ENCODE measurements around the gene SMYD2.

Gene SMYD2

GRCh38 chr1:214303141-214303930 lies 22.4 kb downstream of the SMYD2 start:
- no peak for DNase-seq (ENCODE audit: low spot score)

- no peak for DNase-seq (ENCODE audit: low spot score)
Measured at GRCh38 chr1:214305164-214305751, 24.3 kb downstream of the SMYD2 start.

- DNase-seq (ENCODE audit: low spot score), result no peak
Measured at GRCh38 chr1:214306269-214306668, 25.3 kb downstream of the SMYD2 start.

GRCh38 chr1:214310010-214310409 lies 29.1 kb downstream of the SMYD2 start:
- no peak for DNase-seq (ENCODE audit: low spot score)

- DNase-seq (ENCODE audit: low spot score), result no peak
Measured at GRCh38 chr1:214310777-214311690, 30.1 kb downstream of the SMYD2 start.

- no peak for DNase-seq (ENCODE audit: low spot score)
Measured at GRCh38 chr1:214312530-214313051, 31.6 kb downstream of the SMYD2 start.

- no peak for DNase-seq (ENCODE audit: low spot score)
Measured at GRCh38 chr1:214314178-214314843, 33.4 kb downstream of the SMYD2 start.

- no peak for DNase-seq (ENCODE audit: low spot score)
Measured at GRCh38 chr1:214316593-214316992, 35.6 kb downstream of the SMYD2 start.

- DNase-seq (ENCODE audit: low spot score), result no peak
Measured at GRCh38 chr1:214317300-214317699, 36.3 kb downstream of the SMYD2 start.

GRCh38 chr1:214317734-214318133 lies 36.8 kb downstream of the SMYD2 start:
- DNase-seq (ENCODE audit: low spot score), result no peak

GRCh38 chr1:214318356-214318755 lies 37.4 kb downstream of the SMYD2 start:
- DNase-seq (ENCODE audit: low spot score), result no peak

GRCh38 chr1:214318956-214319736 lies 38.2 kb downstream of the SMYD2 start:
- no peak for DNase-seq (ENCODE audit: low spot score)

GRCh38 chr1:214319938-214320337 lies 39.0 kb downstream of the SMYD2 start:
- no peak for DNase-seq (ENCODE audit: low spot score)

- DNase-seq (ENCODE audit: low spot score), result no peak
Measured at GRCh38 chr1:214321705-214322453, 40.9 kb downstream of the SMYD2 start.

GRCh38 chr1:214324896-214325800 lies 44.2 kb downstream of the SMYD2 start:
- DNase-seq (ENCODE audit: low spot score), result no peak

GRCh38 chr1:214326406-214326805 lies 45.4 kb downstream of the SMYD2 start:
- DNase-seq (ENCODE audit: low spot score), result no peak

- DNase-seq (ENCODE audit: low spot score), result peak; percentile 50
Measured at GRCh38 chr1:214327514-214327913, 46.6 kb downstream of the SMYD2 start.

- DNase-seq (ENCODE audit: low spot score), result peak; percentile 74
Measured at GRCh38 chr1:214328770-214329469, 48.0 kb downstream of the SMYD2 start.

Measured in kidney capillary endothelial cell (primary cell).